H1 (cell line): ENCODE data around the gene USH1C. TPM values are rescaled to one million over a fixed set of nuclear protein-coding genes. Genes with fewer than 3 reads are reported as not detected.

ENCODE experiments used
- CTCF ChIA-PET: fragments of 300-600 bp; sonication (Branson Sonifier 250); formaldehyde crosslinking; loops from one replicate; lab custom pipeline; 2021; ENCODE audit not compliant: partially characterized antibody; lab: Charles Lee
- POLR2A ChIA-PET: fragments of 300-600 bp; sonication (Branson Sonifier 250); formaldehyde crosslinking; loops from one replicate; lab custom pipeline; 2021; ENCODE audit warnings: inconsistent platforms; ENCODE audit not compliant: partially characterized antibody; lab: Charles Lee
- DNase-seq, 2 experiments: peaks; one replicate each; pipeline versions ENCODE4 v3.0.0 to v3.0.0-alpha.2; 2010 to 2022; ENCODE audit warnings: low spot score in 2 of 2, low read depth in 1 of 2, mixed read lengths in 1 of 2
- FAIRE-seq: peaks from 2 replicates; lab custom pipeline; 2011; peaks lifted over from hg19 to GRCh38; lab: Jason Lieb, UNC
- H2AFZ ChIP-seq: 2 replicates; pipeline ENCODE4 v1.8.1; 2012; ENCODE audit warnings: low read length, inconsistent platforms
- H2AK5ac ChIP-seq: 2 replicates; pipeline ENCODE4 v1.6.1; 2013; ENCODE audit warnings: low read depth, low read length
- H2BK120ac ChIP-seq: replicated peaks from 2 replicates; pipeline ENCODE3; 2013; ENCODE audit warnings: low read depth, low read length, inconsistent platforms
- H2BK12ac ChIP-seq: 2 replicates; pipeline ENCODE4 v1.6.1; 2013; ENCODE audit warnings: low read depth, low read length
- H2BK15ac ChIP-seq: 2 replicates; pipeline ENCODE4 v1.6.1; 2013; ENCODE audit warnings: low read length
- H2BK20ac ChIP-seq: 2 replicates; pipeline ENCODE4 v1.6.1; 2013; ENCODE audit warnings: low read length
- H2BK5ac ChIP-seq: 2 replicates; pipeline ENCODE4 v1.6.1; 2013; ENCODE audit warnings: low read depth, low read length
- H3K14ac ChIP-seq: 2 replicates; pipeline ENCODE4 v1.6.1; 2013; ENCODE audit warnings: inconsistent platforms; ENCODE audit not compliant: insufficient read length
- H3K18ac ChIP-seq: 2 replicates; pipeline ENCODE4 v1.6.1; 2013; ENCODE audit warnings: low read length; ENCODE audit errors: extremely low read depth
- H3K23ac ChIP-seq: 2 replicates; pipeline ENCODE4 v1.6.1; 2013; ENCODE audit warnings: inconsistent platforms; ENCODE audit not compliant: insufficient read length
- H3K23me2 ChIP-seq: 2 replicates; pipeline ENCODE4 v1.6.1; 2013; ENCODE audit warnings: low read depth, low read length
- H3K27ac ChIP-seq: 2 replicates; pipeline ENCODE4 v1.6.1; 2011; ENCODE audit warnings: low read depth, low read length, inconsistent platforms
- H3K27me3 ChIP-seq, 4 experiments: replicated peaks in 1 of 4; 1 replicate in 1 of 4; 2 replicates in 3 of 4; pipeline versions ENCODE4 v1.6.1 to v1.8.1; 2011 to 2013; ENCODE audit warnings: low read length in 3 of 4, mild to moderate bottlenecking in 3 of 4, inconsistent platforms in 2 of 4, mixed read lengths in 2 of 4, moderate library complexity in 1 of 4; ENCODE audit not compliant: control insufficient read depth in 3 of 4, insufficient read depth in 3 of 4; ENCODE audit errors: extremely low read depth in 1 of 4
- H3K36me3 ChIP-seq, 4 experiments: 2 replicates each; pipeline versions ENCODE4 v1.6.1 to v1.8.1; 2011 to 2013; ENCODE audit warnings: mild to moderate bottlenecking in 4 of 4, low read length in 3 of 4, moderate library complexity in 2 of 4, control low read depth in 1 of 4, inconsistent platforms in 1 of 4; ENCODE audit not compliant: insufficient read depth in 4 of 4, control insufficient read depth in 2 of 4
- H3K4ac ChIP-seq: replicated peaks from 2 replicates; pipeline ENCODE3; 2013; ENCODE audit warnings: low read length, low read depth, mixed read lengths, inconsistent platforms; ENCODE audit not compliant: insufficient read length
- H3K4me1 ChIP-seq, 4 experiments: replicated peaks in 1 of 4; 1 replicate in 1 of 4; 2 replicates in 3 of 4; pipeline versions ENCODE4 v1.6.1 to v1.8.1; 2011 to 2013; ENCODE audit warnings: low read length in 3 of 4, inconsistent platforms in 2 of 4, mixed read lengths in 1 of 4; ENCODE audit not compliant: insufficient read depth in 4 of 4, control insufficient read depth in 3 of 4
- H3K4me2 ChIP-seq, 2 experiments: 2 replicates each; pipeline versions ENCODE4 v1.6.1 to v1.8.1; 2011 to 2013; ENCODE audit warnings: low read depth in 2 of 2, low read length in 2 of 2, control low read depth in 1 of 2, inconsistent platforms in 1 of 2, mild to moderate bottlenecking in 1 of 2; ENCODE audit not compliant: insufficient read depth in 1 of 2
- H3K4me3 ChIP-seq, 4 experiments: fragments of 200-600, 300-600 bp in 1 of 4; sonication (generic), shearing (Covaris generic), sonication (Bioruptor Twin) in 1 of 4; 2 replicates each; pipeline versions ENCODE4 v1.5.1 to v1.8.1; 2011 to 2016; ENCODE audit warnings: low read length in 4 of 4, low read depth in 3 of 4, control low read depth in 2 of 4, inconsistent platforms in 2 of 4, mild to moderate bottlenecking in 2 of 4, mixed read lengths in 1 of 4, moderate library complexity in 1 of 4; ENCODE audit not compliant: insufficient read depth in 2 of 4; ENCODE audit errors: extremely low read depth in 1 of 4
- H3K56ac ChIP-seq: replicated peaks from 2 replicates; pipeline ENCODE3; 2013; ENCODE audit warnings: low read depth, mild to moderate bottlenecking, mixed read lengths, low read length, inconsistent platforms; ENCODE audit not compliant: insufficient read length
- H3K79me1 ChIP-seq: 2 replicates; pipeline ENCODE4 v1.6.1; 2013; ENCODE audit warnings: low read depth, low read length, control low read depth
- H3K79me2 ChIP-seq, 2 experiments: 2 replicates each; pipeline versions ENCODE4 v1.6.1 to v1.8.1; 2012 to 2013; ENCODE audit warnings: low read length in 2 of 2, mild to moderate bottlenecking in 2 of 2, inconsistent platforms in 1 of 2; ENCODE audit not compliant: insufficient read depth in 2 of 2, control insufficient read depth in 1 of 2
- H3K9ac ChIP-seq, 4 experiments: replicated peaks in 1 of 4; 1 replicate in 1 of 4; 2 replicates in 3 of 4; pipeline versions ENCODE4 v1.6.1 to v1.8.1; 2011 to 2013; ENCODE audit warnings: low read depth in 3 of 4, low read length in 3 of 4, control low read depth in 2 of 4, mild to moderate bottlenecking in 2 of 4, moderate library complexity in 2 of 4, inconsistent platforms in 1 of 4; ENCODE audit errors: extremely low read depth in 1 of 4
- H3K9me3 ChIP-seq, 2 experiments: 2 replicates each; pipeline versions ENCODE4 v1.6.1 to v1.8.1; 2012 to 2013; ENCODE audit warnings: mild to moderate bottlenecking in 2 of 2, moderate library complexity in 2 of 2, control low read depth in 1 of 2, inconsistent platforms in 1 of 2, low read depth in 1 of 2, low read length in 1 of 2, mixed read lengths in 1 of 2; ENCODE audit not compliant: insufficient read depth in 2 of 2
- H4K20me1 ChIP-seq, 2 experiments: replicated peaks in 1 of 2; 2 replicates each; pipeline versions ENCODE3 to v1.8.1; 2011 to 2013; ENCODE audit warnings: inconsistent platforms in 2 of 2, low read length in 2 of 2, mild to moderate bottlenecking in 1 of 2; ENCODE audit not compliant: insufficient read depth in 2 of 2, control insufficient read depth in 1 of 2
- H4K5ac ChIP-seq: 2 replicates; pipeline ENCODE4 v1.6.1; 2013; ENCODE audit warnings: low read length, low read depth, mixed read lengths, inconsistent platforms; ENCODE audit not compliant: insufficient read length
- H4K8ac ChIP-seq: 2 replicates; pipeline ENCODE4 v1.8.0; 2013; ENCODE audit warnings: mild to moderate bottlenecking, moderate library complexity, low read length, inconsistent platforms; ENCODE audit not compliant: insufficient read depth; ENCODE audit errors: extremely low read depth
- H4K91ac ChIP-seq: replicated peaks from 2 replicates; pipeline ENCODE3; 2013; ENCODE audit warnings: low read length, mixed read lengths, inconsistent platforms; ENCODE audit not compliant: insufficient read length
- GABPA ChIP-seq: IDR thresholded peaks from 2 replicates; pipeline ENCODE4 v1.6.1; 2011; ENCODE audit warnings: mild to moderate bottlenecking, low read length, moderate library complexity, borderline replicate concordance; ENCODE audit not compliant: insufficient read depth
- HDAC6 ChIP-seq: IDR thresholded peaks from one replicate; pipeline ENCODE4 v1.7.1; 2012; ENCODE audit warnings: low read depth, mild to moderate bottlenecking, inconsistent platforms, low read length, moderate library complexity
- RNF2 ChIP-seq: fragments of 200-900, 300-1000 bp; sonication (generic); IDR thresholded peaks from 2 replicates; pipeline ENCODE4 v1.7.1; 2016; ENCODE audit warnings: borderline replicate concordance, low read depth, mild to moderate bottlenecking, antibody characterized with exemption, low read length; ENCODE audit not compliant: poor library complexity, severe bottlenecking; ENCODE audit errors: missing control alignments
- SAP30 ChIP-seq: fragments of 300-600 bp; sonication (generic); IDR thresholded peaks from 2 replicates; pipeline ENCODE4 v1.7.1; 2012; ENCODE audit warnings: low read length, moderate library complexity, mild to moderate bottlenecking, inconsistent platforms; ENCODE audit not compliant: insufficient read depth, insufficient replicate concordance
- WGBS, 2 experiments: shearing (Covaris generic) in 1 of 2; methylation state at CpG; one replicate each; pipeline versions ENCODE4 v1.1.6 to v1.1.7; 2013 to 2015; ENCODE audit warnings: low lambda C conversion rate in 2 of 2, mixed read lengths in 2 of 2, inconsistent platforms in 1 of 2, low coverage in 1 of 2, missing lambda C conversion rate in 1 of 2; ENCODE audit not compliant: insufficient replicate concordance in 2 of 2, insufficient coverage in 1 of 2, insufficient read length in 1 of 2; ENCODE audit errors: extremely low coverage in 1 of 2, missing lambda C conversion rate in 1 of 2; 5-methylcytosine and 5-hydroxymethylcytosine counted together
- polyA plus RNA-seq, 7 experiments: library from polyadenylated mRNA; depleted of rRNA in 3 of 7; stranded (reverse) in 5 of 7; unstranded in 2 of 7; fragments of >200 nt in 5 of 7; fragments of 200-250 nt in 2 of 7; gene quantifications; 1 replicate in 5 of 7; 2 replicates in 1 of 7; 4 replicates in 1 of 7; pipeline versions ENCODE4 v1.2.1 to v1.2.3, GENCODE V29; 2011 to 2013; ENCODE audit warnings: missing spikeins in 2 of 7, mixed read lengths in 2 of 7
- total RNA-seq: library from RNA; stranded (reverse); fragmentation: NEBNext Ultra II Directional; extraction: Animal tissue kit (Norgen Biotek cat#: 25700); gene quantifications from 2 replicates; pipeline ENCODE4 v1.2.1, GENCODE V29; 2021

Gene USH1C
- total and polyA plus RNA-seq, 2 of the 8 experiments (the other 6 are each of a cell fraction or from before 2014, with no cell fraction given) = 1.3 to 1.6 TPM

DNA sequence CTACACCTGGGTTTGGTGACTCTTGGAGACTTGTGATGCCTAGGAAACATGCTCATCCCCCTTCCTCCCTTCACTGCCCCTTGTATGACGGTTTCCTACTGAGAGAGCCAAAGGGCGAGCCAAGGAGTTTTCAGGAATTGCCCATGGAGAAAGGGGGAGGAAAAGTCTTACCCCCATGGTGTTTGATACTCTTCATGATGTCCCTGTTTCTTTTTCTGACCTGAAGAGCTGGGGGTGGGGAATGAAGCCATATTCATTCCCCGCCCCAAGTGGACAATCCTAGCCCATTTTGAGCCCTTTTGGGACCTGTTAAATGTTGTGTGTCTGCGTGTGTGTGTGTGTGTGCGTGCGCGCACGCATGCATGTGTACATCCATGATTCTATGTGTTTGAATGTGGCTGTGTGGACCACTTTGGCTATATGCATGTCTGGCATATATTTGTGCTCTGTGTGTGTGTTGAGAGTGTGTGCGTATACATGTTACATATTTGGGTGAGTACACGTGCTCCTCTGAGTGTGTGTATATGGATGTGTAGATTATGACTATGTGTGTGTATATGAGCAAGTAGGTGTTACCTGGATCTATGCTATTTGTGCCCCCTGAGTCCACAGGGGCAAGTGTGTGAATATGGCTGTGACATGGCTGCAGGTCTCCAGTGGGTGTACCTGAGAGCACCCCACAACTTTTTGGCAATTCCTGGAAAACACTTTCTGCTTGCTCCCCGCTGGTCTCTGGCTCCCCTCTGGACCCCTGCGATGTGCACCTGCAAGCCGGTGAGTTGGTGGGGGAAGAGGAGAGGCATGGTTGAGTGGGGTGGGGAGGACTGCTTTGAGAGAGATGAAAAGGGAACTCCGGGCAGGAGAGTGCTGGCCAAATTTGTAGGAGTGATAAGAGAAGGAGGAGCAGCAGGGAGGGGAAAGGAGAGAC, 27.5 kb upstream of the USH1C start:
- Histone ChIP-seq H4K91ac (no peak overlapping the region), H3K23me2 (no peaks in the 10 kb centered on the region), H3K36me3 (no peaks in the 10 kb centered on the region), H2BK20ac (no peak overlapping the region), H3K79me1 (no peaks in the 10 kb centered on the region), H2AK5ac (no peak overlapping the region), H2AFZ (no peak overlapping the region), H3K4me3 (no peak overlapping the region), H4K5ac (no peak overlapping the region), H2BK12ac (no peak overlapping the region), H3K4me2 (no peak overlapping the region), H2BK5ac (no peak overlapping the region), H4K8ac (no peak overlapping the region), H3K27me3 (no peaks in the 10 kb centered on the region), H2BK120ac (no peak overlapping the region), H3K18ac (no peak overlapping the region), H4K20me1 (peaks cover 0 to 10% of the 10 kb centered on the region in 2 experiments), H3K27ac (no peak overlapping the region), H3K4ac (no peak overlapping the region), H3K4me1 (peaks cover 0 to 6% (median 2%) of the 10 kb centered on the region in 4 experiments; a peak in 5 of 7 replicates), H3K56ac (no peak overlapping the region), H2BK15ac (no peak overlapping the region), H3K9ac (no peak overlapping the region), H3K14ac (no peak overlapping the region), H3K79me2 (no peaks in the 10 kb centered on the region), H3K23ac (no peak overlapping the region), H3K9me3 (no peaks in the 10 kb centered on the region)
- FAIRE-seq = no peak
- TF ChIP-seq SAP30 = no peak
- TF ChIP-seq GABPA = no peak
- no peak for TF ChIP-seq RNF2
- no peak for TF ChIP-seq HDAC6
- WGBS, 2 experiments = 89% methylated on average over 14 of the region's 14 CpGs; no CpG with 5 or more reads in 1 of the 2 experiments
- ChIA-PET CTCF (no interaction called here), POLR2A (no interaction called here)
- DNase-seq = peak in 1 of 2 experiments; percentile 31
